ENCODE data around the gene MTNR1B.

DNA sequence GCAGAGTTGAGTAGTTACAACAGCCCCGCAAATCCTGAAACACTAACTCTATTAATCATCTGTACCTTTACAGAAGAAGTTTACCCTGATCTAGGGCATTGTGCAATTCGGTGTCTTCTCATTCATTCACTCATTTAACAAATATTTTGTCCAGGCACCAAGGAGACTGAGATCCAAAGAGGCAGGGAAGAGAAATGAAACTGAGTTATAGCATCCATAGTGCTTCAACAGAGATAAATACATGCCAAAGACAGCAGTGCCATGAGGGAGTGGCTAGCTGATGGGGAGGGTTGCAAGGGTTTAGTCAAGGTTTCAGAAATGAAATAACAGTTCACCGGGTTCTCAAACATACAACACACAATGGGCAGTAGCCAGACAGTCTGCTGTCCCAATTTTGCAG, 40.2 kb upstream of the MTNR1B start:
- TF ChIP-seq POLR2AphosphoS5 (IDR thresholded peaks at IDR 0.05) (no peak), CTCF (IDR thresholded peaks at IDR 0.05) (no peak)
